ENCODE data around the gene PHF1.

The PHF1 gene

DNA sequence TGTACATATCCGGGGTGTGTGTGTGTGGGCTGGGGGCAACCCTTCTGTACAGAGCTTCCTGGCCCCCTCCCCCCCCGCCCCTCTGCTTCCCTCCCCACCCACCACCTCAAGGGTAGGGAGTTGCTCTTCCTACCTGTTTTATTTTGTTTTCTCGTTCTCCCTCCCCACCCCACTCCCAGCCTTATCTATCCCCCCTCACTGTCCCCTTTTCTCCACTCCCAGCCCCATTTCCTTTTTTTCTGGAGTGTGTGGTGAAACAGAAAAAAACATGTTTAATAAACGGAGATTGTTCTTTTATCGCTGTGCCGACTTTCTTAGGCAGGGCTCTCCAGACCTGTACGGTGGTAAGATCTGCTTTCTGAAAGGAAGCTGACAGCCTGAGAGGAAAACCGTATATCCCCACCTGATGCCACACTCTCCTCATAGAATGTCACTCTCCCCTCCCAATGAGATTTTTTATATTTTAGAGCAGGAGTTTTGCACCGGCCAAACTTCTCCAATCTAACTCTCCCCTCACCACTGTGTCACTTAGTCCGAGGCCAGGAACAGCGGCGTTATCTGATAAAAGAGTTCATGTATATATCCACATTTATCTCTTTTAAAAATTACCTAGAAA is 42.7 kb downstream of the PHF1 start:
- DNase-seq (ENCODE audit: low spot score) (no peak), FAIRE-seq (no peak)

DNA sequence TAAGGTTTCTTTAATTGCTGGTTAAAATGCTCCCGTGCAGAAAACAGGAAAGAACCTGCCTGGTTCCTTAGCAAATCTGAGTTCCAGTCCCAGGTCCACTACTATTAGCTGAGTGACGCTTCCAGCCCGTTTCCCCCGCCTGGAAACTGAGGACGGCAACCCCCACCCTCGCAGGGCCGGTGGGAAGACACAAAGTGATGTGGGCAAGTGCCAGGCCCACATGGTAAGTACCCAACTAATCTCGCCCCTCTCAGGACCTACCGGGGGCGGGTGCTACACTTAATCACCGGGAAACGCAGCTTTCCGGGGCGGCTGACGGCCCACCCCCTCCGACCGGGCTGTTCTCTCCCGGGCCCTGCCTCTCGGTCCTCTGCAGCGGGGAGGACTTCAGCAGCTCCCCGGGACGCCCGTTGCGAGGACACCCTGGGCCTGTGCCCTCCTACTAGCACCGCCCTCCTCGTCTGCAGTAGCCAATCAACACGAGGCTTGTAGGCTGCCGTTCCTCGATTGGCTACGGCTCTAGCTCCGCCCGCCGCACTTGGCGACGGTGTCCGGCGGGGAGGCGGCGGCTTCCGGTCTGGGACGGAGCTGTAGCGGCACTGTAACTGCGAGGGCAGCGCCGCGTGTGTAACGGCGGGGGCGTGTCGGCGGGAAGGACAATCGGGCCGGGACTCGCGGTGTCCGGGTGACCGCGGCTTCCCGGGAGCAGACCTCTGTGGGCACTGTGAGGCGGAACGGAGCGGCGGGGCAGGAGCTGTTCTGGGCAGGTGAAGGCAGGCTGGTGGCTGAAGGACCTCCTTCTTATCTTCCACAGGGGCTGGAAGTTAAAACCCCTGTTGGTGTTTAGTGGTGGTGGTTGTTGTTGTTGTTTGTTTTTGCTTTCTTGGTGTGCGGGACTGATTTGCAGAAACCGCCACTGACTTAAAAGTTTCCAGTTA is 43.5 kb downstream of the PHF1 start, which contains the start of gene ZBTB9:
Gene ZBTB9, plus strand, starts transcription at position 568 of the 938 bp plus-strand sequence. CDS start 525 bp downstream, outside the sequence.
- FAIRE-seq = peak; percentile 74
- DNase-seq (ENCODE audit: low spot score) = peak; percentile 92

DNA sequence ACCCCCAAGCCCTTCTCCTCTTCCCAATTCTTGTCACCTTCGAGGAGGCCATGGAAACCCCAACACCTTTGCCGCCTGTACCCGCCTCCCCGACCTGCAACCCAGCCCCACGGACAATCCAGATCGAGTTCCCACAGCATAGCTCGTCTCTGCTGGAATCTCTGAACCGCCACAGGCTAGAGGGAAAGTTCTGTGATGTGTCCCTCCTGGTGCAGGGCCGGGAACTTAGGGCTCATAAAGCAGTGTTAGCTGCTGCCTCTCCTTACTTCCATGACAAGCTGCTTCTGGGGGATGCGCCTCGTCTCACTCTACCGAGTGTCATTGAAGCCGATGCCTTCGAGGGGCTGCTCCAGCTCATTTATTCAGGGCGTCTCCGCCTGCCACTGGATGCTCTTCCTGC is 44.2 kb downstream of the PHF1 start:
- DNase-seq (ENCODE audit: low spot score) (no peak), FAIRE-seq (no peak)

DNA sequence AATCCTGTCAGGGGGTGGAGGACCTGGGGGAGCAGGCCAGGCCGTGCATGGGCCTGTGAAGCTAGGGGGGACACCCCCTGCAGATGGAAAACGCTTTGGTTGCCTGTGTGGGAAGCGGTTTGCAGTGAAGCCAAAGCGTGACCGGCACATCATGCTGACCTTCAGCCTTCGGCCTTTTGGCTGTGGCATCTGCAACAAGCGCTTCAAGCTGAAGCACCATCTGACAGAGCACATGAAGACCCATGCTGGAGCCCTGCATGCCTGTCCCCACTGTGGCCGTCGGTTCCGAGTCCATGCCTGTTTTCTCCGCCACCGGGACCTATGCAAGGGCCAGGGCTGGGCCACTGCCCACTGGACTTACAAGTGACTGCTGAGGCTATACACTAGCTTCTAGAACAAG is 45.3 kb downstream of the PHF1 start:
- FAIRE-seq (no peak), DNase-seq (ENCODE audit: low spot score) (no peak)

DNA sequence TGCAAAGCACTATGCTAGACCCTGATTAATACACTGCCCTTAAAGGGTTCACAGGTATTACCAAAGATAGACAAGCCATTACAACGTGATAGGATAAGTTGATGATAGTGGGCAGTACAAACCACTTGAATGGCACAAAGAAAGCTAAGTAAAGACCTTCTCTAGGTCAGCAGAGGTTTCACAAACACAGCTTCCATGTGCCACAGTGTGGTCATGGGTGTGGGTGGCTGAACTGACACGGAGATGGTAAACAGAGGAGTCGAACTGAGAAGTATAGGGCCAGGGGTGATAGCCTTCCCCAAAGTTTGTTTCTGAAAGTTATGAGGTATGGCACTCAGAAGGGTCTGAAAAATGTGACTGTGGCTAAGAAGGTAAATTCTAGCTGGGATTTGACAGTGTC is 47.9 kb downstream of the PHF1 start:
- no peak for FAIRE-seq
- no peak for DNase-seq (ENCODE audit: low spot score)

DNA sequence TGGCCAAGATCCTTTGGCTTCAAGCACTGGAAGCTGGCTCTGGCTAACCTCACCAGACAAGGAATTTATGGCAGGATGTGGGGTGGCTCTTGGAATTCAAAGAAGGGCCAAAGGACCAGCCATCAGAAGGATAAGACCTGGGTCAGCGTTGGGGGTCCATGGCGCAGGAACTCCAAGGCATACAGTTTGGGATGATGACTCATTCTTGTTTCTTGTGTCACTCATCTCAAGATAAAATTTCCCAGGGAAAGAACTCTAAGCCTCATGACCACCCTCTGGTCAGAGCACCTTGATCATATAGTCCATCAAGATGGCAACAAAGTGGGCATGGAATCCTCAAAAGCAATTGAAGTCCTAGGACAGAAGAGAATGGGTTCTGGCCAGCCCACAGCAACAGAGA is 48.4 kb downstream of the PHF1 start:
- FAIRE-seq (no peak), DNase-seq (ENCODE audit: low spot score) (no peak)

Data from RCC 7860 (cell line).